Measurements from ENCODE around the gene CD244.
"Not testable (repeated sequence)": the region's sequence is repeated elsewhere in the genome, so short reads cannot be mapped to it uniquely, and the experiment has no call there.

Gene CD244

DNA sequence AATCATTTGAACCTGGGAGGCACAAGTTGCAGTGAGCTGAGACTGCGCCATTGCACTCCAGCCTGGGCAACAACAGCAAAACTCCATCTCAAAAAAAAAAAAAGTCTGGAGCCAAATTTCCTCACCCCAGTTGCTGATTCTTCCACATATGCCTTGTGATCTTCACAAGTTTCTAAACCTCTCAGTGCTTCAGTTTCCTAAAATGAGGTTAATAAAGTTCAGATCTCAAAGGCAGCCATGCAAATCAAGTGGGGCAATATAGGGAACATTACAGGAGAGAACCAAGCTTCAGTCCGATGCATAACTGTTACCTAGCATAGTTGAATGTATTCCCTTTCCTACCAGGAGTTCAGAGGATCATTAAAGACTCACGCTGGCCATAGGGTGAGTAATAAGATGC lies 17.5 kb upstream of the CD244 start:
- DNase-seq (ENCODE audit: low read depth in 1 of 2, low spot score in 1 of 2): no peak

DNA sequence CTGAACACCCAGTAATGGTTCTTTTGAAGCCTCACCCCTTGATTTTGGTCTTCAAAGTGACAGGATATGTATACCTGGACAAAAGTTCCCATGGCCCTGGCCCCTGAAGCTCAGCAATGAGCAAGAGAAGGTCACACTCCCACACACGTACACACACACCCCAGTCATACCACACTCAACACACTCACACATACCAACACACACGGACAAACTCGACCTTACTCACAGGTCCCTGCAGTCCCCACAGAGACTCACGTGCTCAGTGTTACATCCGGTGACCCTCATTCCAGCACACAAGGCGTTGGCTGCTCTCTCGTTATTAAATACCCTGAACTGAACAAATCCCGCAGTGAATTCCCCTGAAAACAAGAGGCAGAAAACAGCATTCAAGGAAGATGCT lies 16.4 kb upstream of the CD244 start:
- no peak for DNase-seq (ENCODE audit: low read depth in 1 of 2, low spot score in 1 of 2)

DNA sequence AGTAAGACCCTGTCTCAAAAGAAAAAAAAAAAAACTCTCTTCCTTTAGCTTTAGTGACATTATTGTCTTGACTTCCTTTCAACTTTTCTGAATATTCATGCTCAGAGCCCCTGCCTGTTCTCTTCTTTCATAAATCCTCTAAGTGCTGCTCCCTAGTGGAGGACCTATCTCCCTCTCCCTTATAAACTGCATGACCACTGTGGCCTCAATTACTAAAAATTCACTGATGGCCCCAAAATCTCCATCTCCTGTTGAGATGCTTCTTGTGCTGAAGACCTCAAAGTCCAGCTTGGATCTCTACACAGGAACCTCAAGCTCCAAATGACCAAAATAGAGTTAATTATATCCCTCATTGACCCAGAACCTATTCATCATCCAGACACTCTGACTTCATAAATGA lies 14.5 kb upstream of the CD244 start:
- no peak for DNase-seq (ENCODE audit: low read depth in 1 of 2, low spot score in 1 of 2)

DNA sequence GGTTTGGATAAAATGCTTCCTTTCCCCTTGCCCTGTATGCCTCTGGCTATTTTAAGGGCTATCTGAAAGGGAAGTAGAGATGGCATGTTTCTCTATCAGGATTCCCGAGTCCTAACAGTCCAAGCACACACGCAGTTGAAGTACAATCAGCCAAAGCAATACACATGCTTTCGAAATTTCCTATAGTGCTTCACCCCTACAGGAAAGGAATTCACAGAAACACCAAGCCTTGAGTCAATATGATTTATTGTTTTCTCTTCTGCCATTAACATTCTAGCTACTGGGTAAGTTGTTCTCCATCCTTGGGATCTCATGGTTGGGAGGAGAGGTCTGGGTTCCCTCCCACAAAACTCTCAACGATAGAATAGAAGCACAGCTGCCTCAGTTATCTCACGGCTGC lies 13.6 kb upstream of the CD244 start:
- DNase-seq (ENCODE audit: low read depth in 1 of 2, low spot score in 1 of 2): no peak

DNA sequence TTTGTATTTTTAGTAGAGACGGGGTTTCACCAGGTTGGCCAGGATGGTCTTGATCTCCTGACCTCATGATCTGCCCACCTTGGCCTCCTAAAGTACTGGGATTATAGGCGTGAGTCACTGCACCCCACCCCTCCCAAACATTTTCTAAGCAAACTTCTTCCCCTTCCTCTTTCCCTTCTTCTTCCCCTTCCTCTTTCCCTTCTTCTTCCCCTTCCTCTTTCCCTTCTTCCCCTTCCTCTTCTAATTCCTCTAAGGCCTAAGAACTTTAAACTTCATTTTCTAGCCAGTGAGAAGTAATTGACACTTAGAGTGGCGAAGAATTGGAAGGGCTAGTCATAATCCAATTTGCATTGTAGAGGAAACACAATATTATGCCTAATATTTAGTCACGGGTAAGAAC lies 12.9 kb upstream of the CD244 start:
- not testable (repeated sequence) for DNase-seq (ENCODE audit: low read depth in 1 of 2, low spot score in 1 of 2)

DNA sequence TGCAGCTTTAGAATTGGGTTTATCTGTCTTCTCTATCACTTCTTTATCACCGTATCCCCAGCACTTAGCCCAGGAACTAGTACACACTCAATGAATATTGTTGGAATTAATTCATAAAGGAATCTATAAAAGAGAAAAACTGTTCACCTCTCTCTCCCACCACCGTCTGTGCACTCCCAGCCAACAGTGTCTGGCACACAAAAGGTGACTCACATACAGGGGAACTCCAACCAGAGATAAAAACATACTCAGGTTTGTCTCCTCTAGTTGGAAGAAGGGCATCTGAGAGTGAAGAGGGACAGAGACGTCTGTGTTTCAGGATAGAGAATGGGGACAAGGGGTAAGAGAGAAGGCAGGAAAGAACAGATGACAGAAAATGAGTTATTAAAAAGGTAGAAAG lies 12.2 kb upstream of the CD244 start:
- no peak for DNase-seq (ENCODE audit: low read depth in 1 of 2, low spot score in 1 of 2)

DNA sequence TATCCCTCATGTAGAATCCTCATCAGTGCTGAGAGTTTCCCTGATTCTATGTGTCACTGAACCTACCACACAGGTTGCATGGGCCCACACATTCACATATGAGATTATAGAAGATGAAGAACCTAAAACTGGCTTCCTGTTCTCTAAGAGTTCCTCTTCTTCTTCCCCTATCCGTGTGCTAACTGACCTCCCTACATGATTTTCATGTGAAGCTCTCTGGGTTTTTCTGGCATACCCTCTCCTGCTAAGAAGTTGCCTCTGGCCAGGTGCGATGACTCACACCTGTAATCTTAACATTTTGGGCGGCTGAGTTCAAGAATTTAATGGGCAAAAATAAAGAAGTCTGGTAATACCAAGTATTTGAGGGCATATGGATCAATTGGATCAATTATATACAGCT lies 5.5 kb upstream of the CD244 start:
- no peak for DNase-seq (ENCODE audit: low read depth in 1 of 2, low spot score in 1 of 2)

DNA sequence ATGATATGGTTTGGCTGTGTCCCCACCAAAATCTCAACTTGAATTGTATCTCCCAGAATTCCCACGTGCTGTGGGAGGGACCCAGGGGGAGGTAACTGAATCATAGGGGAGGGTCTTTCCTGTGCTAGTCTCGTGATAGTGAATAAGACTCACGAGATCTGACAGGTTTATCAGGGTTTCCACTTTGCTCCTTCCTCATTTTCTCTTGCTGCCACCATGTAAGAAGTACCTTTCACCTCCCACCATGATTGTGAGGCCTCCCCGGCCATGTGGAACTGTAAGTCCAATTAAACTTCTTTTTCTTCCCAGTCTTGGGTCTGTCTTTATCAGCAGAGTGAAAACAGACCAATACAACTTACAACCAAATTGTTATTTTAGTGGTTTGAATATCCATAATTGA lies 5.0 kb upstream of the CD244 start:
- not testable (repeated sequence) for DNase-seq (ENCODE audit: low read depth in 1 of 2, low spot score in 1 of 2)

DNA sequence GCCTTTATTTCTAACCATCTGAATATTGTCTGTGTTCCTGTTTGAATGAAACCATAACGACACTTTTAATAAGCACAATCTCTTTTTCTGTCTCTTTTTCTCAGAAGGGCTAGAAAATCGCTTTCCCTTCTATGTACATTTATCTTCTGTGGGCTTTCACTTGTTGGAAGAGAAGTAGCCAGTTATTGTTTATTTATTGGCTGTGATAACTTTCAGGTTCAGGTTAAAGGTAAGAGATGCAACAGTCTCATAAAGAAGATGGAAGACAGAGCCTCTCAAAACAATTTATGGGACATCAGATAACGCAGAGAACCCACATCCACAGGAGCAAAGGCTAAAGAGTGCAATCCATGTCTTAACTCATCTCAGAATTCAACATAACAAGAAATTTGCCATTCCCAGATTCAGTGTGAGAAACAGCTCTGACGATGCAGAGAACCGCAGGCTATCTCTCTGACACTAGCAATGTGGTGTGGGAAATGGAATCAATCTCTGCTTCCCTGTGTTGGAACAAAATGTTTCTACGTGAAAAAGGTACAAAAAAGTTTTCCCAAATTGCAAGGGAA lies 4.1 kb upstream of the CD244 start:
- no peak for DNase-seq (ENCODE audit: low read depth in 1 of 2, low spot score in 1 of 2)

DNA sequence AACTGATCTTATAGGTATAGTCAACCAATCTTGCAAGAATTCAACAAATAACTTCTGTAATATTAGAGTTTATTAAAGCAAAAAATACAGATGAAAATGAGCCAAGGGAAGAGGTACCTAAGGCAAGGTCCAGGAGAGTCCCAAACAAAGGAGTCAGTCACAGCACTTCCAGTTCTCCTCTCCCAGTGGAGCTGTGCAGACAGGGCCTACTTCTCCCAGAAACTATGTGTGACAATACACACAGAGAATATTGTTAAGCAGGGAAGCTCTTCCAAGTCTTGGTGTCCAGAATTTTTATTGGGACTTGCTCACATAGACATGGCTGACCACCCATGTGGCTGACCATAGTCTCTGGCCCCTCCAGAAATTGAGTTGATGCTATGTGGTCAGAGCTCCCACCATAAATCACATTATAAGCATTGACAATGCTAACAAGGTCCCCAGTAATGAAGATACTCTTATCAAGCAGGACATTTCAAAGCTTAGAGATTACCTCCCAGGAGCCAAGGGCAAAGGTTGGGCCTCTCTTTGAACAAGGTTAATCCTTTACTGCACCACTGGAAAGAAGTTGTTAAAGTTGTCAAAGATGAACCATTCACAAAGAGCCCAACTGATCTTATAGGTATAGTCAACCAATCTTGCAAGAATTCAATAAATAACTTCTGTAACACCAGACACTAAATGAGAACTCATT lies 3.5 kb upstream of the CD244 start:
- DNase-seq (ENCODE audit: low read depth in 1 of 2, low spot score in 1 of 2): no peak

DNA sequence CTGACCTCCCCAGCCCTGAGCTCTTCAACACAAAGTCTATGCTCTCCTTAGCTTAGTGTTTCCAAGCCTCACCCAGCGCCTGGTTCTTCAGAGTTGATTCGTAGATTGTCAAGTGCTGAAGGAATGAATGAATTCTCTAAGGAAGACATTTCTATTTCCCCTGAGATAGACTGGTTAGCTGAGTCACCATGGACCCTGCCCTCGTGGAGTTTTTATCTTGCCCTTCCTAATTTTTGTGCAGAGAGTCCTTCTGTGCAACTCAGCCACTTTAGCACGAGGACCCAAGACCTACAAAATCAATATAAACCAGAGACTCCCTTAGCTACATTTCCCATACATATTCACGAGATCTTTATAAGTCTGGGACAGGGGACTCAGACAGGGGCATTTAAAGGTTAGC lies 2.6 kb upstream of the CD244 start:
- DNase-seq (ENCODE audit: low read depth in 1 of 2, low spot score in 1 of 2): no peak

DNA sequence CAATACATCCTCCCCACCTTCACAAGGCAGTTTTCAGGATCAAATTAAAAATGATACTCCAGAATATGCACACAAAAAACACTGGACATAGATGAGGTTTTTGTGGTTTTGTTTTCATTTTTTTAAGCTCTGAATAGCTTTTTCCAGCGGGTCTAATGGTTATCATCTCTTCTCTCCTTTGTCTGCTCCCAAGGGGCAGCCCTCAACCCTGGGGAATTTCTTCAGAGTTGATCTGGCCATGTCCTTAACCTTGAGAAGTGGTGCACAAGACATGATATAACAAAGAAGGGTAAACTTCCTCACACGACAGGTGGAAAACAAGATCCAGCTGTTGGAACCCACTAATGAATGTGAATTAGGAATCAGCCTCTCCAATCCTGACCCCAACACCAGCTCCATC lies 1.5 kb upstream of the CD244 start:
- no peak for DNase-seq (ENCODE audit: low read depth in 1 of 2, low spot score in 1 of 2)

DNA sequence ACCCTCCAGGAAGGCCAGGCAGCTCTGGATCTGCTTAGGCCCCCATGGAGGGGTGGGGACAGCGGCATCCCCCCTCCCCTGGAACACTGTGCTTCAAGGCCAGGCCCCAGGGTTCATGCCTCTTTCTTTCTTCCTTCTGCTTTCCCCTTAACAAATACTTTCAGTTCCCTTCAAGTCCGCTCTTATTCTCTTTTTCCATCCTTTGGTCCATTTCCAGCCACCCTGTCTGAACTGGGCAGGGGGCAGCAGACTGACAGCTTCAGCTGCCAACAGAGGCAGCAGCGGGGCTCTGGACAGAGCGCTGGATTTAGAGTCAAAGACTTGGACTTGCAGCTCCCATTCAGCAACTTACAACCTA lies 1.1 kb upstream of the CD244 start:
- DNase-seq (ENCODE audit: low read depth in 1 of 2, low spot score in 1 of 2): no peak

DNA sequence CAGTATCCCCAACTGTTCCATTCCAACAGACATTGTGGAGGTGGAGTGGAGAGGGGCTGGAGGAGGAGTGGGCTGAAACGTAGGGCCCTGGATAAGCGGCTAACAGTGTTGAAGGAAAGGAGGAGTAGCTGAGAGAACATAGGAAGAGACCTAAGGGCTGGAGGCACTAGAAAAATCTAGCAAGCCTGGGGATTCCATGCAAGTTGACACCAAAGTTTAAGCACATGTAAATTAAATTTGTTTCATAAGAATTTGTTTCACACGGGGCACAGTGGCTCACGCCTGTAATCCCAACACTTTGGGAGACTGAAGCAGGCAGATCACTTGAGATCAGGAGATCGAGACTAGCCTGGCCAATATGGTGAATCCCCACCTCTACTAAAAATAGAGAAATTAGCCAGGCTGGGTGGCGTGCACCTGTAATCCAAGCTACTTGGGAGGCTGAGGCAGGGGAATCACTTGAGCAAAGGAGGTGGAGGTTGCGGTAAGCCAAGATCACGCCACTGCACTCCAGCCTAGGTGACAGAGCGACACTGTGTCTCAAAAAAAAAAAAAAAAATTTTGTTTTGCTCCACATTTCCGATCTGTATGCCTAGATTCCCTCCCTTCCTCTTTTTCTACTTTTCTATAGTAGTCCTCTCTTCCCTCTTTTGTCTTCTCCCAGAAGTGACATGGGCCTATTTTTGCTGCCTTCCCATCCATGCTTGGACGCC lies 530 bp upstream of the CD244 start:
- no peak for DNase-seq (ENCODE audit: low read depth in 1 of 2, low spot score in 1 of 2)

DNA sequence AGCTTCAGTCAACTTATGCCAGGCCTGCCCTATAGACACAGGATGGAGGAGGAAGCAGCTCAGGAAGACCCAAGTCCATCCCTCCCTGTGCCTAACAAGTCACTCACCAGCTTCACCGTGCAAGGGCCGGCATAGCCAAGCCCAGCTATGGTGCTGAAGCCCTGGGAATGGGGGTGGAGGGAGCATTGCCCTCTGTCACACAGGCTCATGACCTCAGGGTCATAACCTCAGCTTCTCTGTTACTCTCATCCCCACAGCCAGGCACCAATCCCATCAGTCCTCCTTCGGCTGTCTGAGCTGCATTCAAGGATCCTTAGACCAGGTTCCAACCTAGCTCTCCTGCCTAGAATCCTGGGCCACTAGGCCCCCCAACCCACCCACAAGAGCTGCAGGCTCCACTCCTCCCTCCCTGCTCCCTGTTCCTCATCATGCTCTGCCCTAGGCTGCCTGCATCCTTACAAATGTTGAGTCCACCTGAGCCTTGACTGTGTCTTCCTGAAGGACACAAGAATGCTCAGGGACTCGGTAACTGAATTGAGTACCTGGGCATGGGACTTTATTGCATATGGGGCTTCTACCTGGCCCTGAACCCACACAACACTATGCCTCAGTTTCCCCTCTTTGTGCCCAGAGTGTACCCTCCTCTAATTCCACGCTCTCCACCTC lies 1.7 kb downstream of the CD244 start:
- no peak for DNase-seq (ENCODE audit: low read depth in 1 of 2, low spot score in 1 of 2)

DNA sequence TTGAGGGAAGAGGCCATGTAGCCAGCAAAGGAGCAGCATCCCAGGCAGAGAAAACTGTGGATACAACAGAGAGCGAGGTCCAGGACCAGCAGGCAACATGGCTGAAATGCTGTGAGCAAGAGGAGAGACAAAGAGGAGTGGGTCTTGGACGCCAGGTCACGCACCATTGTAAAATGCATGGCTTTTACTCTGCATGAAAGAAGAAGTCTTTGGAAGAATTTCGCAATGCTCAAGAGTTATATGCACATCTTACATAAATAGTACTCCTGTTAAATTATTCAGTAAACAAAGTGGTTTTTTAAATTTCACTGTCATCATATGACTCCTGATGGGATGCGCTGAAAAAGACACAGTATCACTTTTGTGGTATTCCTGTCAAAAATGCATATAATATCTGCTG lies 3.5 kb downstream of the CD244 start:
- DNase-seq (ENCODE audit: low read depth in 1 of 2, low spot score in 1 of 2): no peak

DNA sequence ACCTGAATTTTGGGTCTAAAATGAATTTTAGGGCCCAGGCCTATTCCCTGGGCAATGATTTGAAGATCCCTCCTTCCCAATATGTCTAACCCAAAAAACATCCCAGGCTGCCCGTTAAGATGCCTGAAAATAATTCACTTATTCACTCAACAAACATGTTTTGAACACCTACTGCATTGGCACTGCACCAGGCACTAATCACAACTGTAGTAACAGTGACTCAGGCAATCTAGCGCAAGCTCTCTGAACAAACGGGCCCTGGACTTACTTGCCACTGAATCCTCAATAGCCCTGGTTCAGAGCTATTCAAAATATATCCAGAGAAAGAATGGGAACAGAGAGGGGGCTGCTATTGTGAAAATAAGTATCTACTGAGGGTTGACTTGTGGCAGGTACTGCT lies 4.2 kb downstream of the CD244 start:
- DNase-seq (ENCODE audit: low read depth in 1 of 2, low spot score in 1 of 2): no peak

DNA sequence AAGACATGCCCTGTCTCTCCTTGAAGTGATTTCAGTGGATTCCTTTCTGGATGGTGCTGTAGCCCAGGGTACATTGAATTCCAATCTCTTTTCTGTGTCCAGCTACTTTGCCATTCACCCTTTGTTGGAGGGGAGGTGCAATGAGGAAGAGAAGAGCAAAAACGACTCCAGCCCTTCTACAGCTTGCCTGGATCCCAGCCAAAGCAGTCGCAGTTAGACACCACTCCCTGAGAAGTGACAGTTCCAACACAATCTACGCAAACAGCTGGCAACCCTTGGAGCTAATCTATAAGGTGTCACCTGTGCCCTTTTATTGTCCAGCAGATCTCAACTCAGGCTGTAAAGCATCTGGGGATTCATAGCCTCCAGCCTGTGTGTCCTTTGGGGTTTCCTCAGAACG lies 4.6 kb downstream of the CD244 start:
- no peak for DNase-seq (ENCODE audit: low read depth in 1 of 2, low spot score in 1 of 2)

DNA sequence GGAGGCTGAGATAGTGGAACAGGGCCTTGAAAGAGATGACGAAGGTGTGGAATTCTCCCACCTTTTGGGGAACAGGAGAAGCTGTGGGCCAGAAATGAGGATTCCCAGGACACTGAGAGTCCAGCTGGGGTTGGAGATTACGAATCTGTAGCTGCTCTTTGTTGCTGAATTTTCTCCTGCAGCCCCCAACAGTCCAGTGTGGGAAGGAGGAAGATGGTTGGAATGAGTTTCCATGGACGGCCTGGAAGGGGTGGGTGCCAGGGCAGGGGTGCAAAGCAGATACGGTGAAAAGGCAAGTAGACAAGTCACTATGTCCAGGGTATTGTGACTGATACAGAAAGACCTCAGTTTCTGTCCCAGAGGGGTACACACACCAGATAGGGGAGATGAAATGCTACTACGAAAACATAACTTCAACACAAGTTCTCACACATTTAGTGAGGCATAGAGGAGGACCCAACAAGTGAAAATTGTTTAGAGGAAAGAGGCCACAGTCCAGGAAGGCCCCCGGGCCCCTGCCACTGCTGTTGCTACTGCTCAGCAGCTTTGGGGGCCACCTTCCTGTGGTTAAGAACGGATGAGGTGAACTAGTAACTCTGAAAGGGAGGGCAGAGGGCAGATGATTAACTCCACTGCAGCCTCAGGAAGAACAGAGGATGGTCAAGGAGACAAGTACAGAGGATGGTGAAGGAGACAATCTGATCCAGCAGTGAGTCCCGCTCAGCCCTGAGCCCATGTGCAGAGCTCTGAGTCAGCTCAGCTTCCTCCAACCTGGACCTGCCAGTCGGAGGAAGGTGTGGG lies 7.3 kb downstream of the CD244 start:
- DNase-seq (ENCODE audit: low read depth in 1 of 2, low spot score in 1 of 2): no peak

DNA sequence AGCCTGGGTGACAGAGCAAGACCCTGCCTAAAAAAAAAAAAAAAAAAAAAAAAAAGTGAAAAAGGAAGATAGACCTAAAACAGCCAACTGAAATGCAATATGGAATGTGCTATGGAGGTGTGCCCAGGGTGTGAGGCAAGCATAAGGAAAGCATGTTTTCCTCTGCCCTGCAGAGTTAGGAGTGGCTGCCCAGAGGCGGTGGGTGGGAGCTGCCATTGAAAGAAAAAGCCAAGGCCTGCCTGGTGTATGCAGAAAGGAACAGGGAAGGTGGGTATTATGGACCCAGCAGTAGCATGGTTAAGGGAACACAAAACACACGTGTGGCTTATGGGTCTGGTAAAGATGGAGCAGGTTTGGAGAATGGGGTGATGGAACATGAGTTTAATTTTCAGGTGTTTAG lies 8.9 kb downstream of the CD244 start:
- no peak for DNase-seq (ENCODE audit: low read depth in 1 of 2, low spot score in 1 of 2)

DNA sequence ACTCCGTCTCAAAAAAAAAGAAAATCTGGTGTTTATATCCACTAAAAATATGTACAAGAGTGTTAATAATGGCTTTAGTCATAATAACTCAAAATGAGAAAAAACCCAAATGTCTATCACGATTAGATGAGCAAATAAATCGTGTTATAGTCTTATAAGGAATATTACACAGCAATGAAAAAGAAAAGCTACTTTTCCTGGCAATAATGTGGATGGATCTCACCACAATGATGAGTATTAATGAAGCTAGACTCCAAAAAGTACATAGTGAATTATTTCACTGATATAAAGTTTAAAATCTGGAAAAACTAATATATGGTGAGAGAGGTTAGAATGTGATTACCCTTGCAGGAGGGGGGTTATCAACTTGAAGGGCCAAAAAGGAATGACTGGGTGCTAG lies 9.7 kb downstream of the CD244 start:
- no peak for DNase-seq (ENCODE audit: low read depth in 1 of 2, low spot score in 1 of 2)

DNA sequence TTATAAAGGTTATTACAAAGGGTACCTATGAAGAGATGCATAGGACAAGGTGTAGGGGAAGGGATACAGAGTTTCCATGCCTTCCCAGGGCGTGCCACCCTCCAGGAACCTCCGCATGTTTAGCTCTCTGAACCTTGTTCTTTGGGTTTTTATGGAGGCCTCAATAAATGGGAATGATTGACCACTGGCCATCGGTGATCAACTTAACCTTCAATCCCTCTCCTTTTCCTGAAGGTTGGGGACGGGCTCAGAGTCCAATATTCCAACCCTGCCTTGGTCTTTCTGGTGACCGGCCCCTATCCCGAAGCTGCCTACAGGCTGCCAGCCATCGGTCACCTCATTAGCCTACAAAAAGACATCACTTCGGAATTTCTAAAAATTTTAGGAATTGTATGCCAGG lies 11.7 kb downstream of the CD244 start:
- no peak for DNase-seq (ENCODE audit: low read depth in 1 of 2, low spot score in 1 of 2)
